Prostate gland (tissue), 2 donors: ENCODE results near the gene CD177.
"Not testable (repeated sequence)": the region's sequence is repeated elsewhere in the genome, so short reads cannot be mapped to it uniquely, and the experiment has no call there.

Source experiments
- CTCF ChIP-seq, 4 experiments: fragments of 200-600 bp in 2 of 4; fragments of 450-650 bp in 2 of 4; sonication (generic) in 2 of 4; IDR thresholded peaks; 1 replicate in 3 of 4; 2 replicates in 1 of 4; pipeline ENCODE4 v1.5.1; 2016 to 2019; ENCODE audit warnings: antibody characterized with exemption in 4 of 4, mild to moderate bottlenecking in 2 of 4, moderate library complexity in 2 of 4
- POLR2AphosphoS5 ChIP-seq: sonication (generic); formaldehyde crosslinking; IDR thresholded peaks from one replicate; pipeline ENCODE4 v1.6.1; 2017; ENCODE audit warnings: antibody characterized with exemption

DNA sequence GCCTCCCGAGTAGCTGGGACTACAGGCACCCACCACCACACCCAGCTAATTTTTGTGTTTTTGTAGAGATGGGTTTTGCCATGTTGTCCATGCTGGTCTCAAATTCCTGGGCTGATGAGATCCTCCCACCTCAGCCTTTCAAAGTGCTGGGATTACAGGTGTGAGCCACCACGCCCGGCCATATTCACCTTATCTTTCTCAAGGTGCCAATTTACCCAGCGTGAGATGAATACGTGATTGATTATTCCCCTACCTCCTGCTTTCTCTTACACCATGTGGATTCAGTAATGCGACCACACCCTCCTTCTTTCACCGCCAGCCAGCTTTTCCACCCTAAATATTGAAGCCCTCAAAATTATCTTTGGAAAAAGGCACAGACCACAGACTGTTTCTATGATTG is 29.8 kb downstream of the CD177 start:
- TF ChIP-seq POLR2AphosphoS5; CTCF (IDR thresholded peaks at IDR 0.05): not testable (repeated sequence)
